K562 (cell line): ENCODE data around the gene TBC1D5. TPM values are rescaled to one million over a fixed set of nuclear protein-coding genes. Genes with fewer than 3 reads are reported as not detected.

Source experiments
- ATF7 ChIP-seq: fragments of 450-650 bp; IDR thresholded peaks from 2 replicates; pipeline ENCODE4 v1.7.1; 2014; ENCODE audit warnings: mild to moderate bottlenecking, moderate library complexity
- CHCHD3 ChIP-seq: fragments of 250-450 bp; sonication (Bioruptor Pico); IDR thresholded peaks from 2 replicates; pipeline ENCODE4 v2.1.2; 2022; ENCODE audit warnings: mild to moderate bottlenecking
- CREBBP ChIP-seq: IDR thresholded peaks from one replicate; pipeline ENCODE4 v1.6.1; 2012; ENCODE audit warnings: low read depth, mild to moderate bottlenecking, control low read depth, inconsistent platforms, low read length
- CTBP1 ChIP-seq: fragments of 450-650 bp; IDR thresholded peaks from 2 replicates; pipeline ENCODE4 v1.6.1; 2016; ENCODE audit warnings: borderline replicate concordance
- E4F1 ChIP-seq: fragments of 250-450 bp; sonication (Bioruptor Pico); IDR thresholded peaks from 2 replicates; pipeline ENCODE4 v1.5.0; 2021; ENCODE audit warnings: mild to moderate bottlenecking, borderline replicate concordance
- POLR2H ChIP-seq: IDR thresholded peaks from 2 replicates; pipeline ENCODE4 v1.6.1; 2016; ENCODE audit warnings: missing genetic modification characterization, low read depth, mild to moderate bottlenecking, control low read depth, missing compliant biosample characterization, moderate library complexity
- POU5F1 ChIP-seq: fragments of 150-350 bp; IDR thresholded peaks from 2 replicates; pipeline ENCODE4 v1.6.1; 2014; ENCODE audit warnings: borderline replicate concordance, low read length, low read depth, mild to moderate bottlenecking; ENCODE audit not compliant: partially characterized antibody
- RAD21 ChIP-seq, 2 experiments: fragments of 250-450 bp in 1 of 2; fragments of 450-650 bp in 1 of 2; sonication (Bioruptor Pico) in 1 of 2; formaldehyde crosslinking in 1 of 2; IDR thresholded peaks in 1 of 2; conservative IDR thresholded peaks in 1 of 2; 2 replicates each; pipeline versions ENCODE4 v1.4.0 to v1.8.0; 2020 to 2022; ENCODE audit warnings: mild to moderate bottlenecking in 2 of 2, moderate library complexity in 1 of 2
- ZNF347 ChIP-seq: fragments of 450-650 bp; formaldehyde crosslinking; IDR thresholded peaks from 2 replicates; pipeline ENCODE4 v1.4.0; 2020; ENCODE audit warnings: low read depth, mild to moderate bottlenecking, moderate library complexity
- ZNF764 ChIP-seq: fragments of 250-450 bp; sonication (Bioruptor Pico); IDR thresholded peaks from 2 replicates; pipeline ENCODE4 v1.4.0; 2020; ENCODE audit warnings: low read depth, mild to moderate bottlenecking, moderate library complexity
- polyA plus RNA-seq, 8 experiments: library from polyadenylated mRNA; depleted of rRNA in 4 of 8; stranded (reverse) in 5 of 8; unstranded in 3 of 8; fragments of >200 nt; fragmentation: Nextera tagmentation in 2 of 8; fragmentation: Illumina TruSeq in 1 of 8; extraction: Ambion mirVana in 2 of 8; extraction: Trizol in 1 of 8; gene quantifications; 2 replicates each; pipeline versions ENCODE4 v1.2.1 to v1.2.3, GENCODE V29; 2011 to 2014; ENCODE audit warnings: inconsistent platforms in 1 of 8, missing spikeins in 1 of 8
- total RNA-seq, 7 experiments: library from RNA; depleted of rRNA in 6 of 7; stranded (reverse); fragments of >200 nt in 6 of 7; fragmentation: Illumina TruSeq in 2 of 7; extraction: Trizol in 2 of 7; gene quantifications; 2 replicates each; pipeline versions ENCODE4 v1.2.1 to v1.2.3, GENCODE V29; 2011 to 2021; ENCODE audit warnings: low replicate concordance in 1 of 7
- TF ChIP-seq, protein P1 (sequence below): IDR thresholded peaks from 3 replicates; pipeline ENCODE4 v1.6.1; 2011; ENCODE audit warnings: borderline replicate concordance, mild to moderate bottlenecking, moderate library complexity; ENCODE audit not compliant: insufficient read length; ENCODE audit errors: extremely low read depth
- TF ChIP-seq, protein P2 (sequence below), 2 experiments: fragments of 450-650 bp; conservative IDR thresholded peaks; 2 replicates each; pipeline ENCODE4 v1.6.1; 2017; ENCODE audit warnings: mild to moderate bottlenecking in 2 of 2, moderate library complexity in 2 of 2

The TBC1D5 gene
- total and polyA plus RNA-seq, 9 of the 15 experiments (the other 6 are each of a cell fraction or from before 2014, with no cell fraction given): 2.9 to 38.1 (median 25.6) TPM

DNA sequence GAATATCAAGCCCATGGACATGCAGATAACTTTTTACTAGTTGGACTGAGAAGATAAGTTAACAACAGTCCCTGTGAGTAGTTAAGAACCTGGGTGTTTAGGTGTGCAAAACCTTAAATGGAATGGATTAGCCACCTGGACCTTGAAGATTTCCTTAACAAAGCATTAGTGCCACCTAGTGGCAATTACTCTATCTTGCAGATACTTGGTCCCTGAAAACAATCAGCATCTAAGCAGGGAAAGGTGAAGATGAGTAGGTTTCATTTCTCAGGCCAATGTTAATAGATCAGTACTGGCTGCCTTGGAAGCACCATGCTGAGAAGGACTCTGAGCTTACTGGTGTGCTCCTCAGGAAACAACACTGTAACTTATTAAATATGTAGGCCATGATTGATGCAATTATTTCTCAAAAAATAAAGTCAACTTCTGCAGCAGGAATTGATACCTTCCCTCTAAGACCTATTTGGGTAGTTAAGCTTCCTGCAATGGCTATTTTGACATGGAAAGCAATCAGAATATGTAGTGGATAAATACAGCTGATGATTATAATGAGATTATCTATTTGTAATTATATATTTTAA lies 329.4 kb downstream of the TBC1D5 start (continued):
- 0 out of 2 replicates have a peak, but pooled peaks have one; percentile 13 for TF ChIP-seq ATF7
- TF ChIP-seq E4F1: no peak
- TF ChIP-seq CTBP1: peak; percentile 28; the same call in 1 of the 2 replicates
- no peak for TF ChIP-seq POLR2H (tag)
- no peak for TF ChIP-seq ZNF764 (CRISPR knock-in tag)
- peak; percentile 94 for TF ChIP-seq RAD21 (CRISPR knock-in tag; conservative IDR thresholded peaks at IDR 0.05 in 1 of 2, IDR thresholded peaks at IDR 0.05 in 1 of 2)
- TF ChIP-seq CREBBP: no peak
- TF ChIP-seq CHCHD3 (CRISPR knock-in tag): no peak
- TF ChIP-seq, protein P1, sequence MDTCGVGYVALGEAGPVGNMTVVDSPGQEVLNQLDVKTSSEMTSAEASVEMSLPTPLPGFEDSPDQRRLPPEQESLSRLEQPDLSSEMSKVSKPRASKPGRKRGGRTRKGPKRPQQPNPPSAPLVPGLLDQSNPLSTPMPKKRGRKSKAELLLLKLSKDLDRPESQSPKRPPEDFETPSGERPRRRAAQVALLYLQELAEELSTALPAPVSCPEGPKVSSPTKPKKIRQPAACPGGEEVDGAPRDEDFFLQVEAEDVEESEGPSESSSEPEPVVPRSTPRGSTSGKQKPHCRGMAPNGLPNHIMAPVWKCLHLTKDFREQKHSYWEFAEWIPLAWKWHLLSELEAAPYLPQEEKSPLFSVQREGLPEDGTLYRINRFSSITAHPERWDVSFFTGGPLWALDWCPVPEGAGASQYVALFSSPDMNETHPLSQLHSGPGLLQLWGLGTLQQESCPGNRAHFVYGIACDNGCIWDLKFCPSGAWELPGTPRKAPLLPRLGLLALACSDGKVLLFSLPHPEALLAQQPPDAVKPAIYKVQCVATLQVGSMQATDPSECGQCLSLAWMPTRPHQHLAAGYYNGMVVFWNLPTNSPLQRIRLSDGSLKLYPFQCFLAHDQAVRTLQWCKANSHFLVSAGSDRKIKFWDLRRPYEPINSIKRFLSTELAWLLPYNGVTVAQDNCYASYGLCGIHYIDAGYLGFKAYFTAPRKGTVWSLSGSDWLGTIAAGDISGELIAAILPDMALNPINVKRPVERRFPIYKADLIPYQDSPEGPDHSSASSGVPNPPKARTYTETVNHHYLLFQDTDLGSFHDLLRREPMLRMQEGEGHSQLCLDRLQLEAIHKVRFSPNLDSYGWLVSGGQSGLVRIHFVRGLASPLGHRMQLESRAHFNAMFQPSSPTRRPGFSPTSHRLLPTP: no peak
- no peak for TF ChIP-seq ZNF347 (CRISPR knock-in tag)
- TF ChIP-seq, protein P2, sequence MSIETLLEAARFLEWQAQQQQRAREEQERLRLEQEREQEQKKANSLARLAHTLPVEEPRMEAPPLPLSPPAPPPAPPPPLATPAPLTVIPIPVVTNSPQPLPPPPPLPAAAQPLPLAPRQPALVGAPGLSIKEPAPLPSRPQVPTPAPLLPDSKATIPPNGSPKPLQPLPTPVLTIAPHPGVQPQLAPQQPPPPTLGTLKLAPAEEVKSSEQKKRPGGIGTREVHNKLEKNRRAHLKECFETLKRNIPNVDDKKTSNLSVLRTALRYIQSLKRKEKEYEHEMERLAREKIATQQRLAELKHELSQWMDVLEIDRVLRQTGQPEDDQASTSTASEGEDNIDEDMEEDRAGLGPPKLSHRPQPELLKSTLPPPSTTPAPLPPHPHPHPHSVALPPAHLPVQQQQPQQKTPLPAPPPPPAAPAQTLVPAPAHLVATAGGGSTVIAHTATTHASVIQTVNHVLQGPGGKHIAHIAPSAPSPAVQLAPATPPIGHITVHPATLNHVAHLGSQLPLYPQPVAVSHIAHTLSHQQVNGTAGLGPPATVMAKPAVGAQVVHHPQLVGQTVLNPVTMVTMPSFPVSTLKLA (conservative IDR thresholded peaks at IDR 0.05): no peak
- no peak for TF ChIP-seq POU5F1
